ENCODE measurements around the gene NPR2. TPM values are rescaled to one million over a fixed set of nuclear protein-coding genes. Genes with fewer than 3 reads are reported as not detected.

Gene NPR2
- total and polyA plus RNA-seq, 2 of the 13 experiments (the other 11 are each of a cell fraction or from before 2014, with no cell fraction given), result 7.4 to 9.4 TPM

DNA sequence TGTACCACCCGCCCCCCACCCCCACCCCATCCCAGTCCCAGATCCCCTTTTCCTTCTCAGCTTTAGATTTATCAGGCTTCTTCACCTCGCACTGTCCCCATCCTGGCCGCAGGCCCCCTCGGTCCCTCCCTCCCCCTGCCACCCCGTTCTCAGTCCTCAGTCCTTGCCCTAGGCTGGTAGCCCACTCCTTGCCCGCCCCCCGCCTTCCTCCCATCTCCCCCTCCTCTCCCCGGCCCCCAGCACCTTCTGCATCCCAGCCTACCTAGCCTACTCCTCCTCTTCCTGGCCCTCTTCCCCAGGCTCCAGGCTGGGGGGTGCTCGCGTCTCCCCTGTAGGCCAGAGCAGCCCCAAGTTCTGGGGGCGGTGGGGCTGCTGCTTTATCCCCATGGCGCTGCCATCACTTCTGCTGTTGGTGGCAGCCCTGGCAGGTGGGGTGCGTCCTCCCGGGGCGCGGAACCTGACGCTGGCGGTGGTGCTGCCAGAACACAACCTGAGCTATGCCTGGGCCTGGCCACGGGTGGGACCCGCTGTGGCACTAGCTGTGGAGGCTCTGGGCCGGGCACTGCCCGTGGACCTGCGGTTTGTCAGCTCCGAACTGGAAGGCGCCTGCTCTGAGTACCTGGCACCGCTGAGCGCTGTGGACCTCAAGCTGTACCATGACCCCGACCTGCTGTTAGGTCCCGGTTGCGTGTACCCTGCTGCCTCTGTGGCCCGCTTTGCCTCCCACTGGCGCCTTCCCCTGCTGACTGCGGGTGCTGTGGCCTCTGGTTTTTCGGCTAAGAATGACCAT is 828 bp downstream of the NPR2 start:
- no peak overlapping the region for H2AFZ ChIP-seq (ENCODE audit: low read length)
- ChIA-PET POLR2A (no interaction called here), CTCF (ENCODE audit: low intra/inter-chr PET ratio, low total read pairs) (interaction anchor here (2.4 kb wide), 1 partner anchor 33 kb away, joined by 12 read pairs; no protein-coding TSS in a partner anchor)
- no peaks in the 10 kb centered on the region for H4K20me1 ChIP-seq (ENCODE audit: insufficient read depth, low read length)
- H3K4me2 ChIP-seq (ENCODE audit: low read depth, low read length), result no peak overlapping the region
- ATAC-seq (no peak), DNase-seq (ENCODE audit: low spot score) (no peak), FAIRE-seq (no peak)
- H3K9me3 ChIP-seq (ENCODE audit: low read length), result no peaks in the 10 kb centered on the region
- no peak overlapping the region for H3K9ac ChIP-seq (ENCODE audit: insufficient read depth, low read depth, low read length)
- peaks cover 1 to 6% of the 10 kb centered on the region in 2 experiments; a peak in 3 of 5 replicates for H3K36me3 ChIP-seq (replicated peaks in 1 of 2; ENCODE audit: control insufficient read depth in 1 of 2, insufficient read depth in 2 of 2, low read length in 2 of 2)
- 96% methylated on average over 24 of the region's 34 CpGs for WGBS (ENCODE audit: low lambda C conversion rate)
- H3K27ac ChIP-seq (ENCODE audit: extremely low read length, insufficient read depth, low read length), result no peak overlapping the region
- intact Hi-C loops (cut with micrococcal nuclease; ENCODE audit: unreplicated experiment), result no loop called here
- in situ Hi-C loops (cut with HindIII; ENCODE audit: extremely low pct_ligation_motif_present, low pct_unique_long_range_greater_than_20kb), result no loop called here
- H3K27me3 ChIP-seq (ENCODE audit: control insufficient read depth in 1 of 2, insufficient read depth in 2 of 2, low read length in 2 of 2), result no peaks in the 10 kb centered on the region
- no peaks in the 10 kb centered on the region; the same call in 1 of the 2 replicates for H3K4me1 ChIP-seq (ENCODE audit: insufficient read depth, low read length)
- H3K4me3 ChIP-seq (replicated peaks in 1 of 3; ENCODE audit: insufficient read depth in 1 of 3, low read depth in 2 of 3, low read length in 3 of 3), result no peak overlapping the region
- no peaks in the 10 kb centered on the region for H3K79me2 ChIP-seq (ENCODE audit: insufficient read depth, low read length)
- TF ChIP-seq U2AF1 (optimal IDR thresholded peaks at IDR 0.05; ENCODE audit: low read depth, low read length) (no peak), AGO2 (optimal IDR thresholded peaks at IDR 0.05; ENCODE audit: low read depth, low read length) (peak; percentile 21), MXD4 (CRISPR knock-in tag; IDR thresholded peaks at IDR 0.05) (no peak), FOXK2 (IDR thresholded peaks at IDR 0.05) (no peak), ZC3H4 (CRISPR knock-in tag; IDR thresholded peaks at IDR 0.05; ENCODE audit: borderline replicate concordance) (no peak)
- BruUV-seq (replicated peaks), result no TSS peak

GRCh38 chr9:35792826-35793225 is 1.4 kb downstream of the NPR2 start:
- FAIRE-seq (no peak), DNase-seq (ENCODE audit: low spot score) (no peak), ATAC-seq (no peak)
- Histone ChIP-seq H3K27me3 (ENCODE audit: control insufficient read depth in 1 of 2, insufficient read depth in 2 of 2, low read length in 2 of 2) (no peaks in the 10 kb centered on the region), H2AFZ (ENCODE audit: low read length) (no peak overlapping the region), H3K36me3 (replicated peaks in 1 of 2; ENCODE audit: control insufficient read depth in 1 of 2, insufficient read depth in 2 of 2, low read length in 2 of 2) (peaks cover 1 to 6% of the 10 kb centered on the region in 2 experiments; a peak in 2 of 5 replicates), H3K27ac (ENCODE audit: extremely low read length, insufficient read depth, low read length) (no peak overlapping the region), H3K79me2 (ENCODE audit: insufficient read depth, low read length) (no peaks in the 10 kb centered on the region), H3K9me3 (ENCODE audit: low read length) (no peaks in the 10 kb centered on the region), H3K4me3 (replicated peaks in 1 of 3; ENCODE audit: insufficient read depth in 1 of 3, low read depth in 2 of 3, low read length in 3 of 3) (no peak overlapping the region), H3K4me1 (ENCODE audit: insufficient read depth, low read length) (no peaks in the 10 kb centered on the region; the same call in 1 of the 2 replicates), H3K4me2 (ENCODE audit: low read depth, low read length) (no peak overlapping the region), H4K20me1 (ENCODE audit: insufficient read depth, low read length) (no peaks in the 10 kb centered on the region), H3K9ac (ENCODE audit: insufficient read depth, low read depth, low read length) (no peak overlapping the region)
- ChIA-PET CTCF (ENCODE audit: low intra/inter-chr PET ratio, low total read pairs) (no interaction called here), POLR2A (no interaction called here)
- WGBS (ENCODE audit: low lambda C conversion rate), result 95% methylated on average over 8 of the region's 14 CpGs
- in situ Hi-C loops (cut with HindIII; ENCODE audit: extremely low pct_ligation_motif_present, low pct_unique_long_range_greater_than_20kb) (no loop called here), intact Hi-C loops (cut with micrococcal nuclease; ENCODE audit: unreplicated experiment) (no loop called here)
- BruUV-seq (replicated peaks), result no TSS peak
- no peak for TF ChIP-seq ZNF724P (CRISPR knock-in tag; IDR thresholded peaks at IDR 0.05; ENCODE audit: borderline replicate concordance)
- TF ChIP-seq, protein P1, sequence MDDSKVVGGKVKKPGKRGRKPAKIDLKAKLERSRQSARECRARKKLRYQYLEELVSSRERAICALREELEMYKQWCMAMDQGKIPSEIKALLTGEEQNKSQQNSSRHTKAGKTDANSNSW (CRISPR knock-in tag; IDR thresholded peaks at IDR 0.05; ENCODE audit: borderline replicate concordance), result no peak
- TF ChIP-seq ZNF816 (CRISPR knock-in tag; IDR thresholded peaks at IDR 0.05; ENCODE audit: borderline replicate concordance), result no peak
- TF ChIP-seq ZNF556 (CRISPR knock-in tag; IDR thresholded peaks at IDR 0.05; ENCODE audit: borderline replicate concordance), result no peak
- TF ChIP-seq KAT2B (IDR thresholded peaks at IDR 0.05; ENCODE audit: borderline replicate concordance, low read depth, low read length), result no peak
- no peak for TF ChIP-seq U2AF1 (optimal IDR thresholded peaks at IDR 0.05; ENCODE audit: low read depth, low read length)
- no peak for TF ChIP-seq ZNF773 (CRISPR knock-in tag; IDR thresholded peaks at IDR 0.05; ENCODE audit: borderline replicate concordance)
- no peak for TF ChIP-seq NFIC (IDR thresholded peaks at IDR 0.05; ENCODE audit: low read length)
- TF ChIP-seq ZNF562 (CRISPR knock-in tag; IDR thresholded peaks at IDR 0.05; ENCODE audit: borderline replicate concordance), result no peak
- no peak for TF ChIP-seq HDAC2 (CRISPR knock-in tag; IDR thresholded peaks at IDR 0.05)
- TF ChIP-seq, protein P2, sequence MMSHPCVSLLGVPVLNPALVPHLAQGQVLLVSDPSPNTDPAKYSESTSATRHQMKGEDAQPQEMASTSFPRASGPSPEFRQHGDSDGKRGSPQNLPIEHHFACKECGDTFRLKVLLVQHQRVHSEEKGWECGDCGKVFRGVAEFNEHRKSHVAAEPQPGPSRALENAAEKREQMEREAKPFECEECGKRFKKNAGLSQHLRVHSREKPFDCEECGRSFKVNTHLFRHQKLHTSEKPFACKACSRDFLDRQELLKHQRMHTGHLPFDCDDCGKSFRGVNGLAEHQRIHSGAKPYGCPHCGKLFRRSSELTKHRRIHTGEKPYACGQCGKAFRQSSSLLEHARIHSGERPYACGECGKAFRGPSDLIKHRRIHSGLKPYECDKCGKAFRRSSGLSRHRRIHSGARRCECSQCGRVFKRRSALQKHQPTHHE (CRISPR knock-in tag; IDR thresholded peaks at IDR 0.05; ENCODE audit: borderline replicate concordance), result no peak
- TF ChIP-seq, protein P3, sequence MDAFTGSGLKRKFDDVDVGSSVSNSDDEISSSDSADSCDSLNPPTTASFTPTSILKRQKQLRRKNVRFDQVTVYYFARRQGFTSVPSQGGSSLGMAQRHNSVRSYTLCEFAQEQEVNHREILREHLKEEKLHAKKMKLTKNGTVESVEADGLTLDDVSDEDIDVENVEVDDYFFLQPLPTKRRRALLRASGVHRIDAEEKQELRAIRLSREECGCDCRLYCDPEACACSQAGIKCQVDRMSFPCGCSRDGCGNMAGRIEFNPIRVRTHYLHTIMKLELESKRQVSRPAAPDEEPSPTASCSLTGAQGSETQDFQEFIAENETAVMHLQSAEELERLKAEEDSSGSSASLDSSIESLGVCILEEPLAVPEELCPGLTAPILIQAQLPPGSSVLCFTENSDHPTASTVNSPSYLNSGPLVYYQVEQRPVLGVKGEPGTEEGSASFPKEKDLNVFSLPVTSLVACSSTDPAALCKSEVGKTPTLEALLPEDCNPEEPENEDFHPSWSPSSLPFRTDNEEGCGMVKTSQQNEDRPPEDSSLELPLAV (CRISPR knock-in tag; conservative IDR thresholded peaks at IDR 0.05; ENCODE audit: low read depth), result no peak
